GOT3 (cell line): ENCODE results near the gene TBX1.

Experiments
- DNase-seq: peaks from one replicate; lab custom pipeline; 2025; ENCODE audit warnings: mixed read lengths; lab: John Stamatoyannopoulos, UW

The TBX1 gene

GRCh38 chr22:19738664-19739447, 21.7 kb upstream of the TBX1 start:
- DNase-seq, result no peak

- no peak for DNase-seq
Observed at GRCh38 chr22:19739448-19739895, 21.1 kb upstream of the TBX1 start.

- DNase-seq, result no peak
Observed at GRCh38 chr22:19739911-19740449, 20.6 kb upstream of the TBX1 start.

GRCh38 chr22:19740586-19740985, 20.0 kb upstream of the TBX1 start:
- DNase-seq, result no peak

- DNase-seq, result no peak
Observed at GRCh38 chr22:19741053-19741452, 19.5 kb upstream of the TBX1 start.

GRCh38 chr22:19742160-19743066, 18.2 kb upstream of the TBX1 start:
- DNase-seq, result no peak

- DNase-seq, result no peak
Observed at GRCh38 chr22:19743081-19743480, 17.5 kb upstream of the TBX1 start.

- no peak for DNase-seq
Observed at GRCh38 chr22:19743651-19744050, 16.9 kb upstream of the TBX1 start.

- no peak for DNase-seq
Observed at GRCh38 chr22:19744350-19745006, 16.1 kb upstream of the TBX1 start.

GRCh38 chr22:19745155-19746101, 15.2 kb upstream of the TBX1 start:
- DNase-seq, result no peak

GRCh38 chr22:19746726-19747125, 13.9 kb upstream of the TBX1 start:
- no peak for DNase-seq

GRCh38 chr22:19747551-19747950, 13.0 kb upstream of the TBX1 start:
- DNase-seq, result no peak

- no peak for DNase-seq
Observed at GRCh38 chr22:19748139-19748538, 12.4 kb upstream of the TBX1 start.

GRCh38 chr22:19748991-19749664, 11.4 kb upstream of the TBX1 start:
- DNase-seq, result no peak

GRCh38 chr22:19749876-19750275, 10.7 kb upstream of the TBX1 start:
- no peak for DNase-seq

GRCh38 chr22:19750507-19751490, 9.8 kb upstream of the TBX1 start:
- DNase-seq, result no peak

- no peak for DNase-seq
Observed at GRCh38 chr22:19751497-19752245, 8.9 kb upstream of the TBX1 start.

- DNase-seq, result no peak
Observed at GRCh38 chr22:19753090-19753842, 7.3 kb upstream of the TBX1 start.
